ENCODE data around the gene PFN3.

DNA sequence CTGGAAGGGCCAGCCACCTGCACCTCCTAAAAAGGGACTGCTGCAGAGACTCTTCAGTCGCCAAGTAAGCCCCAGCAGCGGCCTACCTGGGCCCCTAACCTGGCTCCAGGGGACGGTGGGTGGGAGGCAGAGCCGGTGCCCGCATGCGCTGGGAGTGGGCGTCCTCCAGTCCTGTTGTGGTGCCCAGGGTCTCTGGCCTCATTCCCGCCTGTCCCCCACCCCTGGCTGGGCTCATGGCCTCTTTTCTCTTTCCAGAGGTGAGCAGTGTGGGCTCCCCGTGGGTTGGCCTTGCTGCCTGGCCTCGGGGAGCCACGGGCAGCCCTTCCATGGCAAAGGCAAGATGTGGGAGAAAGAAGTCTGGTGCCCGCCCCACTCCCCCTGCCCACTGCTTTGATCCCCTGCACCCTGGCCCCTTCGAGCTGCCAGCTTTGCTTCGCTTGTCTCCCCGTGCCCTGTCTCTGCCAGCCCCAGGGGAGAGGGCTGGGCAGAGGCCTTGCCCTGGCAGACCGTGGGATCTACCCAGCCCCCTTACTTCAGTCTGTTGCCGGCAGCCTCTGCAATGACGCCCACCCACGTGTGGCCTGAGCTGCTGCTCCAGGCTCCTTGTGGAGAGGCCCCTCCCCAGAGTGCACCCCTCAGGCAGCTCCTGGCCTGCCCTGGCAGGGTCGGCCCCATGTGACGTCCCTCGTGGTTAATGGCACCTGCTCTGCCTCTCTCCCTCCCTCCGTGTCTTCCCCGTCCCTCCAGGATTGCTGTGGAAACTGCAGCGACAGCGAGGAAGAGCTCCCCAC lies 40.7 kb upstream of the PFN3 start:
- TF ChIP-seq CTCF (conservative IDR thresholded peaks at IDR 0.05; ENCODE audit: low read depth, low read length), result no peak
- no peak for TF ChIP-seq RFX5 (IDR thresholded peaks at IDR 0.05; ENCODE audit: low read depth, low read length)
- no peak for TF ChIP-seq POLR2A (IDR thresholded peaks at IDR 0.05; ENCODE audit: low read depth, low read length)
- TF ChIP-seq CEBPB (IDR thresholded peaks at IDR 0.05; ENCODE audit: low read depth, low read length), result no peak
- no peak for TF ChIP-seq NFE2L2 (IDR thresholded peaks at IDR 0.05; ENCODE audit: low read depth, low read length)
- no peak for TF ChIP-seq CHD1 (IDR thresholded peaks at IDR 0.05; ENCODE audit: low read depth, low read length)

Data from IMR-90 (cell line).